Measurements from ENCODE around the gene RHO. TPM values are rescaled to one million over a fixed set of nuclear protein-coding genes. Genes with fewer than 3 reads are reported as not detected.

The RHO gene
- total RNA-seq, 2 donors from 2014 or later = 0.22 to 0.26 TPM

- no peaks in the 10 kb centered on the region for H3K36me3 ChIP-seq (ENCODE audit: control insufficient read depth, insufficient read depth, low read length)
- WGBS, 2 experiments (ENCODE audit: insufficient coverage in 1 of 2, insufficient read length in 1 of 2) = 76 to 85% methylated on average over 6 to 16 of the region's 16 CpGs
- no peak for DNase-seq
- H3K9ac ChIP-seq (ENCODE audit: extremely low read depth, low read length, poor library complexity, severe bottlenecking) = no peak overlapping the region
- H3K4me1 Mint-ChIP-seq = peaks cover 6% of the 10 kb centered on the region
- TF ChIP-seq CTCF (conservative IDR thresholded peaks at IDR 0.05) = no peak
- no peak overlapping the region for H3K27ac ChIP-seq (ENCODE audit: low read depth, low read length)
- no peak overlapping the region for H3K27ac Mint-ChIP-seq
- no peaks in the 10 kb centered on the region for H3K4me1 ChIP-seq (ENCODE audit: control insufficient read depth, insufficient read depth, low read length)
- H3K27me3 Mint-ChIP-seq (ENCODE audit: insufficient read depth) = no peaks in the 10 kb centered on the region
- H3K27me3 ChIP-seq (ENCODE audit: control insufficient read depth, insufficient read depth, low read length, poor library complexity, severe bottlenecking) = no peaks in the 10 kb centered on the region
- H3K36me3 Mint-ChIP-seq (ENCODE audit: low read depth) = peaks cover 37% of the 10 kb centered on the region
- no peaks in the 10 kb centered on the region for H3K9me3 Mint-ChIP-seq
- no peak overlapping the region for H3K4me3 Mint-ChIP-seq
- no peaks in the 10 kb centered on the region for H3K9me3 ChIP-seq (ENCODE audit: control insufficient read depth, low read length)
- no peak overlapping the region for H3K4me3 ChIP-seq (ENCODE audit: low read length)
Measured at GRCh38 chr3:129560269-129560787, 31.9 kb downstream of the RHO start.

GRCh38 chr3:129560911-129561594, 32.6 kb downstream of the RHO start:
- H3K27me3 Mint-ChIP-seq (ENCODE audit: insufficient read depth) = no peaks in the 10 kb centered on the region
- no peak for TF ChIP-seq CTCF (conservative IDR thresholded peaks at IDR 0.05)
- WGBS, 2 experiments (ENCODE audit: insufficient coverage in 1 of 2, insufficient read length in 1 of 2) = 73 to 86% methylated on average over 11 to 18 of the region's 18 CpGs
- no peaks in the 10 kb centered on the region for H3K9me3 Mint-ChIP-seq
- H3K9ac ChIP-seq (ENCODE audit: extremely low read depth, low read length, poor library complexity, severe bottlenecking) = no peak overlapping the region
- peaks cover 33% of the 10 kb centered on the region for H3K36me3 Mint-ChIP-seq (ENCODE audit: low read depth)
- no peak overlapping the region for H3K27ac ChIP-seq (ENCODE audit: low read depth, low read length)
- DNase-seq = no peak
- no peaks in the 10 kb centered on the region for H3K9me3 ChIP-seq (ENCODE audit: control insufficient read depth, low read length)
- H3K27ac Mint-ChIP-seq = no peak overlapping the region
- no peak overlapping the region for H3K4me3 ChIP-seq (ENCODE audit: low read length)
- no peaks in the 10 kb centered on the region for H3K36me3 ChIP-seq (ENCODE audit: control insufficient read depth, insufficient read depth, low read length)
- H3K27me3 ChIP-seq (ENCODE audit: control insufficient read depth, insufficient read depth, low read length, poor library complexity, severe bottlenecking) = no peaks in the 10 kb centered on the region
- no peak overlapping the region for H3K4me3 Mint-ChIP-seq
- H3K4me1 ChIP-seq (ENCODE audit: control insufficient read depth, insufficient read depth, low read length) = no peaks in the 10 kb centered on the region
- peaks cover 6% of the 10 kb centered on the region for H3K4me1 Mint-ChIP-seq

GRCh38 chr3:129561619-129562248, 33.3 kb downstream of the RHO start:
- Histone ChIP-seq H3K27ac (ENCODE audit: low read depth, low read length) (no peak overlapping the region), H3K9me3 (ENCODE audit: control insufficient read depth, low read length) (no peaks in the 10 kb centered on the region), H3K4me1 (ENCODE audit: control insufficient read depth, insufficient read depth, low read length) (no peaks in the 10 kb centered on the region), H3K4me3 (ENCODE audit: low read length) (no peak overlapping the region), H3K27me3 (ENCODE audit: control insufficient read depth, insufficient read depth, low read length, poor library complexity, severe bottlenecking) (no peaks in the 10 kb centered on the region), H3K9ac (ENCODE audit: extremely low read depth, low read length, poor library complexity, severe bottlenecking) (no peak overlapping the region), H3K36me3 (ENCODE audit: control insufficient read depth, insufficient read depth, low read length) (no peaks in the 10 kb centered on the region)
- no peak for TF ChIP-seq CTCF (conservative IDR thresholded peaks at IDR 0.05)
- no peak overlapping the region for H3K4me3 Mint-ChIP-seq
- DNase-seq = no peak
- H3K9me3 Mint-ChIP-seq = no peaks in the 10 kb centered on the region
- H3K27ac Mint-ChIP-seq = no peak overlapping the region
- no peaks in the 10 kb centered on the region for H3K27me3 Mint-ChIP-seq (ENCODE audit: insufficient read depth)
- peaks cover 6% of the 10 kb centered on the region for H3K4me1 Mint-ChIP-seq
- WGBS, 2 experiments (ENCODE audit: insufficient coverage in 1 of 2, insufficient read length in 1 of 2) = 93 to 94% methylated on average over 6 to 18 of the region's 18 CpGs
- H3K36me3 Mint-ChIP-seq (ENCODE audit: low read depth) = peaks cover 30% of the 10 kb centered on the region
